K562 (cell line): ENCODE measurements around the gene GABPB1. TPM values are rescaled to one million over a fixed set of nuclear protein-coding genes. Genes with fewer than 3 reads are reported as not detected.

Experiments used
- ATAC-seq: fragments of 200-7000 bp; cut with Tn5 transposase; 3 replicates; pipeline ENCODE4 v1.9.1; 2020; ENCODE audit warnings: moderate library complexity
- BruUV-seq: library from RNA; stranded (reverse); fragments of 400-500 nt; replicated peaks from 2 replicates; lab custom pipeline; 2021; lab: Mats Ljungman, UMichigan
- CTCF ChIA-PET: fragments of 300-600 bp; formaldehyde crosslinking; extraction: SDS; loops from one replicate; lab custom pipeline; 2021; ENCODE audit warnings: low intra/inter-chr PET ratio; lab: Yijun Ruan, JAX
- POLR2A ChIA-PET: fragments of 300-600, 350-650 bp; sonication (Branson Sonifier 250); formaldehyde crosslinking; extraction: SDS; loops from one replicate; lab custom pipeline; 2021; ENCODE audit warnings: antibody characterized with exemption, inconsistent platforms; lab: Yijun Ruan, JAX
- DNase-seq, 4 experiments: peaks; one replicate each; pipeline versions ENCODE4 v3.0.0 to v3.0.0-alpha.2; 2011 to 2018; ENCODE audit warnings: low spot score in 3 of 4, mixed read lengths in 3 of 4; ENCODE audit errors: extremely low read depth in 1 of 4
- FAIRE-seq: peaks from 2 replicates; lab custom pipeline; 2011; peaks lifted over from hg19 to GRCh38; lab: Jason Lieb, UNC
- H2AFZ ChIP-seq: 2 replicates; pipeline ENCODE4 v1.6.0; 2011; ENCODE audit warnings: low read depth, low read length, control low read depth, inconsistent platforms
- H3K27ac ChIP-seq: fragments of 200-600 bp; 3 replicates; pipeline ENCODE4 v1.8.0; 2011; ENCODE audit warnings: low read depth, mild to moderate bottlenecking, control low read depth, inconsistent platforms, low read length, moderate library complexity, mixed read lengths; ENCODE audit errors: extremely low read depth
- H3K27me3 ChIP-seq, 2 experiments: fragments of 300-600 bp in 1 of 2; 2 replicates in 1 of 2; 3 replicates in 1 of 2; pipeline versions ENCODE4 v1.6.0 to v1.8.0; 2011; ENCODE audit warnings: inconsistent platforms in 2 of 2, low read length in 2 of 2, mild to moderate bottlenecking in 1 of 2, mixed read lengths in 1 of 2, moderate library complexity in 1 of 2; ENCODE audit not compliant: control insufficient read depth in 2 of 2, insufficient read depth in 2 of 2
- H3K36me3 ChIP-seq: fragments of 300-600 bp; 3 replicates; pipeline ENCODE4 v1.8.0; 2011; ENCODE audit warnings: mild to moderate bottlenecking, low read length, inconsistent platforms; ENCODE audit not compliant: control insufficient read depth, insufficient read depth
- H3K4me1 ChIP-seq, 2 experiments: fragments of 200-600 bp in 1 of 2; replicated peaks in 1 of 2; 2 replicates in 1 of 2; 3 replicates in 1 of 2; pipeline versions ENCODE4 v1.5.1 to v1.8.0; 2011; ENCODE audit warnings: inconsistent platforms in 2 of 2, low read length in 2 of 2, mild to moderate bottlenecking in 1 of 2, mixed read lengths in 1 of 2, moderate library complexity in 1 of 2; ENCODE audit not compliant: control insufficient read depth in 2 of 2, insufficient read depth in 2 of 2
- H3K4me2 ChIP-seq: 2 replicates; pipeline ENCODE4 v1.6.1; 2011; ENCODE audit warnings: low read length, control low read depth, inconsistent platforms, mixed read lengths; ENCODE audit not compliant: insufficient read depth
- H3K4me3 ChIP-seq: fragments of 200-600 bp; sonication (generic), shearing (Covaris generic); 2 replicates; pipeline ENCODE4 v1.5.1; 2016; ENCODE audit warnings: control low read depth, inconsistent platforms
- H3K79me2 ChIP-seq: fragments of 200-600 bp; 3 replicates; pipeline ENCODE4 v1.8.0; 2011; ENCODE audit warnings: low read length, inconsistent platforms; ENCODE audit not compliant: control insufficient read depth, insufficient read depth
- H3K9ac ChIP-seq, 2 experiments: 2 replicates each; pipeline versions ENCODE4 v1.6.0 to v1.6.1; 2011; ENCODE audit warnings: low read depth in 2 of 2, low read length in 2 of 2, control low read depth in 1 of 2, inconsistent platforms in 1 of 2, mild to moderate bottlenecking in 1 of 2, mixed read lengths in 1 of 2; ENCODE audit not compliant: insufficient read depth in 1 of 2
- H3K9me1 ChIP-seq: one replicate; pipeline ENCODE4 v1.6.0; 2011; ENCODE audit warnings: inconsistent platforms, mild to moderate bottlenecking, low read length, moderate library complexity; ENCODE audit not compliant: control insufficient read depth, insufficient read depth
- H3K9me3 ChIP-seq: replicated peaks from 2 replicates; pipeline ENCODE4 v1.5.1; 2011; ENCODE audit warnings: low read depth, low read length, inconsistent platforms; ENCODE audit not compliant: control insufficient read depth, insufficient read depth
- H4K20me1 ChIP-seq: replicated peaks from 2 replicates; pipeline ENCODE4 v1.6.1; 2011; ENCODE audit warnings: low read length, inconsistent platforms, mixed read lengths; ENCODE audit not compliant: control insufficient read depth, insufficient read depth
- CHD1 ChIP-seq: fragments of 200-600 bp; sonication (generic); IDR thresholded peaks from one replicate; pipeline ENCODE4 v1.6.1; 2012; ENCODE audit warnings: mild to moderate bottlenecking, moderate library complexity, low read length, inconsistent platforms
- CREB3L1 ChIP-seq: fragments of 450-650 bp; IDR thresholded peaks from 2 replicates; pipeline ENCODE4 v1.6.1; 2014; ENCODE audit warnings: low read depth, mild to moderate bottlenecking, moderate library complexity, borderline replicate concordance
- ELF4 ChIP-seq: fragments of 450-650 bp; formaldehyde crosslinking; IDR thresholded peaks from 2 replicates; pipeline ENCODE4 v1.4.0; 2022; ENCODE audit warnings: missing genetic modification characterization
- EP400 ChIP-seq: fragments of 450-650 bp; IDR thresholded peaks from 2 replicates; pipeline ENCODE4 v1.6.1; 2017; ENCODE audit warnings: antibody characterized with exemption, mild to moderate bottlenecking, moderate library complexity
- POLR2H ChIP-seq: IDR thresholded peaks from 2 replicates; pipeline ENCODE4 v1.6.1; 2016; ENCODE audit warnings: missing genetic modification characterization, low read depth, mild to moderate bottlenecking, control low read depth, missing compliant biosample characterization, moderate library complexity
- RAD21 ChIP-seq, 2 experiments: fragments of 250-450 bp in 1 of 2; fragments of 450-650 bp in 1 of 2; sonication (Bioruptor Pico) in 1 of 2; formaldehyde crosslinking in 1 of 2; IDR thresholded peaks in 1 of 2; conservative IDR thresholded peaks in 1 of 2; 2 replicates each; pipeline versions ENCODE4 v1.4.0 to v1.8.0; 2020 to 2022; ENCODE audit warnings: mild to moderate bottlenecking in 2 of 2, moderate library complexity in 1 of 2
- RNF2 ChIP-seq: sonication (generic); IDR thresholded peaks from 2 replicates; pipeline ENCODE4 v1.6.1; 2016
- TBL1XR1 ChIP-seq, 2 experiments: IDR thresholded peaks; 2 replicates each; pipeline ENCODE4 v1.6.1; 2012; ENCODE audit warnings: improper control_type of control experiment in 2 of 2, low read length in 2 of 2, mild to moderate bottlenecking in 1 of 2
- ZBTB43 ChIP-seq: sonication (generic); formaldehyde crosslinking; IDR thresholded peaks from 2 replicates; pipeline ENCODE4 v1.8.0; 2023; ENCODE audit warnings: mild to moderate bottlenecking, missing genetic modification reagents
- ZNF589 ChIP-seq: fragments of 200-800 bp; sonication (Bioruptor generic); IDR thresholded peaks from 2 replicates; pipeline ENCODE4 v1.6.1; 2016; ENCODE audit warnings: low read depth, missing genetic modification characterization, missing compliant biosample characterization
- WGBS: fragments of 100-300 bp; shearing (Covaris generic); methylation state at CpG from one replicate; pipeline ENCODE4 v1.1.6; 2016; ENCODE audit warnings: low coverage, mixed read lengths; ENCODE audit not compliant: insufficient coverage; ENCODE audit errors: missing lambda C conversion rate; 5-methylcytosine and 5-hydroxymethylcytosine counted together
- in situ Hi-C: fragments of 300-500 bp; cut with MboI; formaldehyde crosslinking; loops from 4 replicates; pipeline ENCODE4 v1.15.0; 2018; ENCODE audit warnings: inconsistent platforms, mixed read lengths
- intact Hi-C: fragments of 100-400 bp; cut with micrococcal nuclease; formaldehyde crosslinking; loops from 2 replicates; pipeline ENCODE4 v1.14.2; 2022
- polyA plus RNA-seq, 8 experiments: library from polyadenylated mRNA; depleted of rRNA in 4 of 8; stranded (reverse) in 5 of 8; unstranded in 3 of 8; fragments of >200 nt; fragmentation: Nextera tagmentation in 2 of 8; fragmentation: Illumina TruSeq in 1 of 8; extraction: Ambion mirVana in 2 of 8; extraction: Trizol in 1 of 8; gene quantifications; 2 replicates each; pipeline versions ENCODE4 v1.2.1 to v1.2.3, GENCODE V29; 2011 to 2014; ENCODE audit warnings: inconsistent platforms in 1 of 8, missing spikeins in 1 of 8
- total RNA-seq, 7 experiments: library from RNA; depleted of rRNA in 6 of 7; stranded (reverse); fragments of >200 nt in 6 of 7; fragmentation: Illumina TruSeq in 2 of 7; extraction: Trizol in 2 of 7; gene quantifications; 2 replicates each; pipeline versions ENCODE4 v1.2.1 to v1.2.3, GENCODE V29; 2011 to 2021; ENCODE audit warnings: low replicate concordance in 1 of 7
- TF ChIP-seq, protein P1 (sequence below): fragments of 450-650 bp; IDR thresholded peaks from 2 replicates; pipeline ENCODE4 v1.6.1; 2016
- TF ChIP-seq, protein P2 (sequence below): fragments of 450-650 bp; IDR thresholded peaks from 2 replicates; pipeline ENCODE4 v1.6.1; 2016; ENCODE audit warnings: mild to moderate bottlenecking
- TF ChIP-seq, protein P3 (sequence below), 2 experiments: fragments of 450-650 bp; conservative IDR thresholded peaks; 2 replicates each; pipeline ENCODE4 v1.6.1; 2017; ENCODE audit warnings: mild to moderate bottlenecking in 2 of 2, moderate library complexity in 2 of 2

GABPB1 gene
- total and polyA plus RNA-seq, 9 of the 15 experiments (the other 6 are each of a cell fraction or from before 2014, with no cell fraction given) = 11.8 to 42.3 (median 33.2) TPM

GRCh38 chr15:50355619-50355905 is 564 bp upstream of the GABPB1 start:
- in situ Hi-C loops = loop anchor here (10.0 kb wide), 1 partner anchor 549 kb away; the partner anchor contains the start of gene AP4E1
- TF ChIP-seq, protein P1, sequence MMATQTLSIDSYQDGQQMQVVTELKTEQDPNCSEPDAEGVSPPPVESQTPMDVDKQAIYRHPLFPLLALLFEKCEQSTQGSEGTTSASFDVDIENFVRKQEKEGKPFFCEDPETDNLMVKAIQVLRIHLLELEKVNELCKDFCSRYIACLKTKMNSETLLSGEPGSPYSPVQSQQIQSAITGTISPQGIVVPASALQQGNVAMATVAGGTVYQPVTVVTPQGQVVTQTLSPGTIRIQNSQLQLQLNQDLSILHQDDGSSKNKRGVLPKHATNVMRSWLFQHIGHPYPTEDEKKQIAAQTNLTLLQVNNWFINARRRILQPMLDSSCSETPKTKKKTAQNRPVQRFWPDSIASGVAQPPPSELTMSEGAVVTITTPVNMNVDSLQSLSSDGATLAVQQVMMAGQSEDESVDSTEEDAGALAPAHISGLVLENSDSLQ = no peak
- TF ChIP-seq RNF2 = peak; percentile 2; the same call in 1 of the 2 replicates
- no peak for TF ChIP-seq ELF4 (CRISPR knock-in tag)
- 0 out of 2 replicates have a peak, but pooled peaks have one; percentile 52 for TF ChIP-seq ZNF589 (CRISPR knock-in tag)
- TF ChIP-seq, protein P2, sequence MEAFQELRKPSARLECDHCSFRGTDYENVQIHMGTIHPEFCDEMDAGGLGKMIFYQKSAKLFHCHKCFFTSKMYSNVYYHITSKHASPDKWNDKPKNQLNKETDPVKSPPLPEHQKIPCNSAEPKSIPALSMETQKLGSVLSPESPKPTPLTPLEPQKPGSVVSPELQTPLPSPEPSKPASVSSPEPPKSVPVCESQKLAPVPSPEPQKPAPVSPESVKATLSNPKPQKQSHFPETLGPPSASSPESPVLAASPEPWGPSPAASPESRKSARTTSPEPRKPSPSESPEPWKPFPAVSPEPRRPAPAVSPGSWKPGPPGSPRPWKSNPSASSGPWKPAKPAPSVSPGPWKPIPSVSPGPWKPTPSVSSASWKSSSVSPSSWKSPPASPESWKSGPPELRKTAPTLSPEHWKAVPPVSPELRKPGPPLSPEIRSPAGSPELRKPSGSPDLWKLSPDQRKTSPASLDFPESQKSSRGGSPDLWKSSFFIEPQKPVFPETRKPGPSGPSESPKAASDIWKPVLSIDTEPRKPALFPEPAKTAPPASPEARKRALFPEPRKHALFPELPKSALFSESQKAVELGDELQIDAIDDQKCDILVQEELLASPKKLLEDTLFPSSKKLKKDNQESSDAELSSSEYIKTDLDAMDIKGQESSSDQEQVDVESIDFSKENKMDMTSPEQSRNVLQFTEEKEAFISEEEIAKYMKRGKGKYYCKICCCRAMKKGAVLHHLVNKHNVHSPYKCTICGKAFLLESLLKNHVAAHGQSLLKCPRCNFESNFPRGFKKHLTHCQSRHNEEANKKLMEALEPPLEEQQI = no peak
- TF ChIP-seq POLR2H (tag) = 0 out of 2 replicates have a peak, but pooled peaks have one; percentile 10
- TF ChIP-seq, protein P3, sequence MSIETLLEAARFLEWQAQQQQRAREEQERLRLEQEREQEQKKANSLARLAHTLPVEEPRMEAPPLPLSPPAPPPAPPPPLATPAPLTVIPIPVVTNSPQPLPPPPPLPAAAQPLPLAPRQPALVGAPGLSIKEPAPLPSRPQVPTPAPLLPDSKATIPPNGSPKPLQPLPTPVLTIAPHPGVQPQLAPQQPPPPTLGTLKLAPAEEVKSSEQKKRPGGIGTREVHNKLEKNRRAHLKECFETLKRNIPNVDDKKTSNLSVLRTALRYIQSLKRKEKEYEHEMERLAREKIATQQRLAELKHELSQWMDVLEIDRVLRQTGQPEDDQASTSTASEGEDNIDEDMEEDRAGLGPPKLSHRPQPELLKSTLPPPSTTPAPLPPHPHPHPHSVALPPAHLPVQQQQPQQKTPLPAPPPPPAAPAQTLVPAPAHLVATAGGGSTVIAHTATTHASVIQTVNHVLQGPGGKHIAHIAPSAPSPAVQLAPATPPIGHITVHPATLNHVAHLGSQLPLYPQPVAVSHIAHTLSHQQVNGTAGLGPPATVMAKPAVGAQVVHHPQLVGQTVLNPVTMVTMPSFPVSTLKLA (conservative IDR thresholded peaks at IDR 0.05) = peak in 1 of 2 experiments; percentile 3; a peak in 1 of 4 replicates
- TF ChIP-seq CHD1 = peak; percentile 31
- TF ChIP-seq CREB3L1 = peak; percentile 11; the same call in 1 of the 2 replicates
- no peak for TF ChIP-seq TBL1XR1 (IDR thresholded peaks at IDR 0.05; ENCODE audit: low read length in 2 of 2)
- TF ChIP-seq ZBTB43 = peak; percentile 18; the same call in 1 of the 2 replicates
- TF ChIP-seq RAD21 (CRISPR knock-in tag; conservative IDR thresholded peaks at IDR 0.05 in 1 of 2, IDR thresholded peaks at IDR 0.05 in 1 of 2) = 0 out of 4 replicates have a peak, but pooled peaks of 1 of the 2 experiments have one; percentile 1
- TF ChIP-seq EP400 = peak; percentile 91; the same call in 1 of the 2 replicates

More at GRCh38 chr15:50355619-50355905, 564 bp upstream of the GABPB1 start:
- peak overlapping the region; percentile 99 for H2AFZ ChIP-seq
- peak overlapping the region; percentile 99 to 100 for H3K9ac ChIP-seq
- H3K9me1 ChIP-seq = no peaks in the 10 kb centered on the region
- ChIA-PET POLR2A (interaction anchor here (0.6 to 1.5 kb wide), 11 partner anchors 10 to 532 kb away, joined by 3 to 11 read pairs (median 3); partner anchors contain the start of gene USP8), CTCF (no interaction called here)
- FAIRE-seq (no peak), ATAC-seq (peak; percentile 5), DNase-seq (no peak)
- H4K20me1 ChIP-seq = 0 out of 2 replicates have a peak, but pooled peaks cover 9% of the 10 kb centered on the region
- WGBS = 0% methylated on average over 8 of the region's 8 CpGs
- peak overlapping the region; percentile 89 for H3K4me3 ChIP-seq
- H3K4me2 ChIP-seq = peak overlapping the region; percentile 95
- H3K9me3 ChIP-seq = no peaks in the 10 kb centered on the region
- TSS peak; percentile 66 for BruUV-seq
- H3K27me3 ChIP-seq = no peaks in the 10 kb centered on the region
- peaks cover 89% of the 10 kb centered on the region for H3K79me2 ChIP-seq
- intact Hi-C loops = loop anchor here (2.0 to 10.0 kb wide), 2 partner anchors 69 to 549 kb away; partner anchors contain the start of genes AP4E1 and USP8
- peaks cover 9 to 14% of the 10 kb centered on the region in 2 experiments; a peak in 4 of 5 replicates for H3K4me1 ChIP-seq
- peak overlapping the region; percentile 96 for H3K27ac ChIP-seq
- peaks cover 49% of the 10 kb centered on the region for H3K36me3 ChIP-seq
